Loucy (cell line): ENCODE data around the gene VIPR2.

ENCODE experiments used
- CTCF ChIP-seq: fragments of 200-600 bp; sonication (generic); conservative IDR thresholded peaks from 2 replicates; pipeline ENCODE4 v1.5.1; 2014; ENCODE audit warnings: mild to moderate bottlenecking, antibody characterized with exemption, low read length
- EZH2phosphoT487 ChIP-seq: fragments of 200-600 bp; IDR thresholded peaks from 2 replicates; pipeline ENCODE4 v1.6.1; 2018; ENCODE audit warnings: antibody characterized with exemption, mild to moderate bottlenecking, moderate library complexity, borderline replicate concordance

- TF ChIP-seq EZH2phosphoT487 (no peak), CTCF (no peak)
Measured at GRCh38 chr7:159193543-159194090, 49.0 kb upstream of the VIPR2 start.
